Anterior cingulate cortex (tissue), 58 donors: ENCODE measurements around the gene XIRP2.

Experiments used
- DNase-seq, 58 donors: peaks; one replicate each; lab custom pipeline; 2025; lab: John Stamatoyannopoulos, UW

Gene XIRP2

DNA sequence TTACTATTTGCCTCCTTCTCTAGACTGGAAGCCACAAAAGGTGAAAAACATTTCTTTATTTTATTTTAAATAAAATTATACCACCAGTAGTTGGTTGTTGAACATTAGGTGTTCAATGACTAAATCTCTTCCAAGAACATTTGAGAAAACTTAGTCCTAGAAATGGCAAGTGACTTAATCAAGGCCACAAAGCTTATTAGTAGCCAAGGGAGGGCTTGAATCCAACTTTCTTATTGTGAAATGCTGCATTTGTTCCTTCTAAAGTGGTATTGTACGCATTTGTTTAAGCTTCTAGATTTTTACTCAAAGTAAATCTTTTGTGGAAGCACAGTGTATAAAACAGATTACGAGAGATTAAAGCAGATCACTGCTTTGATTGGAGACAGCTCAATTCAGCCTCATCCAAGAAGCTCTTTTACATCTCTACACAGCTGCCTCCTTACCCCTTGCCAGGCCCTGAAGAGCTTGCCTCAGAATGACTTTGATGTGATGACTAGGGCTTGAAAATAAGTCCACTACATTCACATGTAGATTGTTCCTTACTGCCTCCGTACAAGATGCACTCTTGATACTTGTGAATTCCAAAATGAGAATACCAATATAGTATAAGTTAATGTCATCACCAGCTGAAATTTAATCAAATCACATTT, 244.8 kb downstream of the XIRP2 start:
- DNase-seq = no peak

DNA sequence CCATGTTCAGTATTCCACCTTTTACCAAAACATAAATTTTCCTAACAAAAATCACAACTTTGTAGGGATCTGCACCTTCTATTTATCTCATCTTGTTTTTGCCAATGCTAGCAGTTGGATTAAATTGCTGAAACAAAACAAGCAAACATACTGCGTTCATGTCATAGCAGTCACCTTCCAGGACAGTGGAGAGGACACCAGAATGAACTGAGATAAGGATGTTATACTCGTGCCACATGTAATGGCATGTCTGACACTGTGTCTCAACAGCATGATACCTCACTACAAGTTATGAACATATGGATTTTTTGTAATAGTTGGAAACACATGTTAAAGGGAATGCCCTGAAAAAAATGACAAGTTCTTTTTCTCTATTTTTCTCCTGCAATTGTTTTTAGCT, 245.3 kb downstream of the XIRP2 start:
- DNase-seq = no peak

DNA sequence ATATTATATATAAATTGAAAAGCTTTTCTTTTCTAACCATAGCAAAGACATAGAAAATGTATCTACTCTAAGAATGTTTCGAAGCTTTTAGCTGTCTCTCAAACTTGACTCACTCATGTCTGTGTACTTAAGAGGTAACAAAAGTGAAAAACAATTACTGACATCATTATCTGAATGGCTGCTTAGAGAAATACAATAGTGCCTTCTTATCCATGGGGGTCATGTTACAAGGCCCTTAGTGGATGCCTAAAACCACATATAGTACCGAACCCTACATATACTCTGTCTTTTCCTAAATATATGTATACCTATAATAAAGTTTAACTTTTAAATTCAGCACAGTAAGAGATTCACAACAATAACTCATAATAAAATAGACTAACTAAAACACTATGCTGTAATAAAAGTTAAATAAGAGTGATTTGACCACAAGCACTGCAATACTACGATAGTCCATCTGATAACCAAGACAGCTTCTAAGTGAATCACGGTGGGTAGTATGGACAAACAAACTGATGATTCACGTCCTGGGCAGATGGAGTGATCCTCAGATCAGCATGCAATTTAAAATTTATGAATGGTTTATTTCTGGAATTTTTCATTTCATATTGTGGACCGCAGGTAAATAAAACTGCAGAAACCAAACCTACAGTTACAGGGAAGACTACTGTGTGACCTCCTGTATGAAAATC, 246.2 kb downstream of the XIRP2 start:
- DNase-seq = no peak

DNA sequence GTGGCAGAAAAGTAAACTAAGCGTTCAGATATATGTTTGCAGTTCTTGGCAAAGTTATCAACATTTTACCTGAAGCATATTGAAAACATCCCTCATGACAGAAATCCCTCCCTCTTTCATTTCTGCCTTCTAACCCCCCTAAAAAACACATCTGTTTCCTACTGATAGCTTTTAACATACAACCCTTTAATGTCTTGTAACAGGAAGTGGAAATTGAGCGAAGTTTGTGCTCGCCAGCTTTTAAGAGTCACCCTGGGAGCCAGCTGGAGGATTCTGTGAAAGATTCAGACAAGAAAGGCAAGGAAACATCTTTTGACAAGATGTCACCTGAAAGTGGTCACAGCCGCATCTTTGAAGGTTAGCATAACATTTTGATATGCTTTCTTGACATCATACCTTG, 247.4 kb downstream of the XIRP2 start:
- DNase-seq = no peak

DNA sequence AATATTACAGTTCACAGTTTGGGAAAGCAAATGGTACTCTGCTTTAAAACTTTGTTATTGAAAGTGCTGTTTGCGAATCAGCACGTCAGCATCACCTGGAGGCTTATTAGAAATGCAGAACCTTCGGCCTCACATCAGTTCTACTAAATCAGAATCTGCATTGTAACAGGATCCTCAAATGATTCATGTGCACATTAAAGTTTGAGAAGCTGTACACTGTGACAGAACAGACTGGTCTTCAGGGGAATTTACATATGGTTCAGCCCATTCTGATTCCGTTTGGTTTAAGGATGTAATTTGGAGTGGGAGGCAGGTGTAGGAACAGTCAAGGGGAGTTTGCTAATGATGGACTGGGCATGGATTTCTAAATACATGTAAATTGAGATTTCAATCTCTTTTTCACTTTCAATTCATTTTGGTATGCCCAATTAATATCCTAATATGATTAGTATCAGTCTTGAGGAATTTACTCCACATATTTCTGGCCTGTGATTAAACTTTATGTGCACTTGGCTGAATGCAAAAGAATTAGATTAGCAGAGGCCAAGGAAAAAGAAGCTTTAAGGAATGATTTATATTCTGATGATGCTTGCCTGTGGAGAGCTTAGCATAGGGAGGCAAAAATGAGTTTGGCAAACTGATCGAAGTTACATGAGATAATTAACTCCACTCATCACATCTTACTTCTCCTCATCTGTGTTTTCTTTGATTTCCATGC, 248.8 kb downstream of the XIRP2 start:
- no peak for DNase-seq

DNA sequence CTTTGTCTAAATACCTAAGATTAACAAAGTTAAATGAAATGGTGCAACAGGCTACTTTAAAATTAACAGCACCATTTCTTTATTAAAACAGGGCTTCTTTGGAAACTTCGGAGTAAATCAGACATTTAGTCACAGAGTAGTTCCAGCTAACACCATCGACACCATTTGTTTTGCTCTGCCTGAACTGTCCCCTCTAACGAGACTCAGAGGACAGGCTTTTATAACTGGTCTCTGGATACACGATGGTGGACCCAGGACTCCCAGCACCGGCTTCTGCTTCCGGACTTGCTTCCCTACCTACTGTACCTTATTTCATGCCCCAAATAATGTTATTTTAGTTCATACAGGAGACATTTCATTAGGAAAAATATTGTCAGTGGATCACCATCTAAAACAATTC, 252.1 kb downstream of the XIRP2 start:
- no peak for DNase-seq

DNA sequence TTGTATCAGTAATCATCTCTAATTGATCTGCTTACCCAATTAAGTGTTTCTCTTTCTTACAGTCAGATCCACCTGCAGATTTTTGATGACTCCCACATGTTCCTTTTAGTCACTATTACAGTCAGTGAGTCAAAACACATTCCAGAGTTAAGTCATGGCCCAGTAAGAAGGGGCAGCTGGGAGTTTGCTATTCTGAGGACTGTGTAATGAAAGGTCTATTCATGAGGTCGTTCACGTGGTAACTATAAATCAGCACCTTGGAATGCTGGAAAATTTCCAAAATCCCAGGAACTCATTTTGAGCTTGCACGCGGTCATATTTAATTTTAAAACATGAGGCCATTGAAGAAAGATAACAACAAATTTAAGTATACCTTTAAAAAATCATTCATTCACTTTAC, 252.5 kb downstream of the XIRP2 start:
- no peak for DNase-seq

DNA sequence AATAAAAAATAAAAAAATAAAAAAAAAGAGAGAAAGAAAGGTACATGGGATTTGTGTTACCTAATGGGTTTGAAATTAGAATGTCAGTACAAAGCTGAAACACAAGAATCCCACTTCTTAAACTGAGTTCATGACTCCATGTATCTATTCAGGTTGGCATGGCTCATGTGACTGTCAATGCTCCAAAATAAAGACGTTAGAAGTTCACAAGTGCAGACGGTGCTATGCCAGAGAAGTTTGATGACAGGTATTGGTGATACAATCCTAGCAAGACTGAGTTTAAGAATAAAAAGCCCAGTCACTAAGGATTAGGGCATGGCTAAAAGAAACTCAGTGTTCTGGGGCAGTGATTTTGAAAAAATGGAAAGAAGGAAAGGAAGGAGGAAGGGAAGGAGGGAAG, 254.3 kb downstream of the XIRP2 start:
- DNase-seq = no peak

DNA sequence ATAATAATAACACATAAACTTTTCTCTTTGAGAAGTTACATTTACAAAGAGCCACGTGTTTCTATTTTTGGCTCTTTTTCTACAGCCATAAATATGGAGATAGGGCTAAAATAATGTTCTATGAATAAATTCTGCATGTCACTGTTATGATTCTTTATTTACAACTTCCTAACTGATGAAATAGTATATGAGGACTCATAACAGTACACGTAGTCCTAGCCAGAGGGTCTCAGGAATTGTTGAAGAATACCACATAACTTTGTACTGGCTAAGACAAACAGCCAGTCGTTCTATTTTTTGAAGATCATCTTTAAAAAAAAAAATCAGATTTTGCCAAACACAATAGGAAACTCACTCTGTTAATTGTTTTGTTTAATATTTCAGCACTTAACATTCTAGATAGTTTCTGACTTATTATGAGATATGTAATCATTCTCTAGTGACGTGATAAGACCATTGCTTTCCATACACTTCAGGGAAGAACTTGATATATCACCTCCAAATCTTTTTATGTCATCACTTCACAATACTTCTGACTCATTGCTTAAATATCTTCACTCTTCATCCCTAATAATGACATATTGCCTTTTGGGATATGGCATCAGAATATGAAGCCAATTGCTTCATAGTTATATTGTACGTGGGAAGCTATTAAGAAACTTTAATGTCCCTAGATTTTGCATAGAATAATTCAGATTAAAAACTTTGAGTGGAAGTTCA, 256.1 kb downstream of the XIRP2 start:
- no peak for DNase-seq

DNA sequence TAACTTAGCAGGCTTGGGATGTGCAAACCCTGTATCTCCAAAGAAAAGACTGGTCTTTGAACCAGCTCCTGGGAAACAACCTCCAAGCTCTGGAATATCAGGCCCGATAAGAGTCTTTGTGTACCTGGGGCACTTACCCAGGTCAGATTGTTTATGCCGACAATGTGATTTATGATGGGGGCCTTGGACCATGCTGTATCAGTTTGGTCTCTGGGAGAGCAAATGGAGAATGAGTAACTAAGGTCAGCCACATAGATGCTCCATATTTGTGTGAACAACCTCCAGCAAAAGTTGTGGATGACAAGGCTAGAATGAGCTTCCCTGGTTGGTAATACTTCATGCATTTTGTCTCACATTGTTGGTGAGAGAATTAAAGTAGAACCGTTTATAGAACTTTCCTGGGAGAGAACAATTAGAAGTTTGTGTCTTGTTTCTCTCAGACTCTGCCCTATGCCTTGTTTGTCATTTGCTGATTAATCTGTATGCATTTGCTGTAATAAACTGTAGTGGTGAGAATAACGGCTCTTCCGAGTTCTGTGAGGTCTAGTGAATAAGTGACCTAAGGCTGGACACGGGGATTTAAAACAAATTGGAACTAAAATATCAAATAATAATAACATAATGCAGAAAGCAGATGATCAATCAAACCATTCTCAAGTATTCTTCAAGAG, 259.1 kb downstream of the XIRP2 start:
- DNase-seq = no peak

DNA sequence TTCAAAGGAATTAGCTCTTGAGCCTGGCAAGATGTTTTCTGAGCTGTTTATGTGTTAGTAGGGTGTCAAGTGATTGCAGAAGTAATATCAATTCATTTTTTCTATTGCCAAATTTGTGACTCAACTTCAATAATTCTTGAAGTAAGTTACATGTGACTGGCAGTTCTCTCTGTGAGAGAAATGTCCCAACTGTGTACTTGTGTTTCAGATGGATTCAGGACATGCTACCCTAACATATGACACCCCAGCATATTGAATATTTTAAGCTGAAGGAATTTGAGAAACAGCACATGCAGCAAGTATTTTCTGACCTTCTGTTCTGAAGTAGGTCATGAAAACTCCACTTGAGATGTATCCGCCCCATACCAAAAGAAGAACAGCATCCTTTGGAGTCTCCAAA, 263.6 kb downstream of the XIRP2 start:
- DNase-seq = no peak

DNA sequence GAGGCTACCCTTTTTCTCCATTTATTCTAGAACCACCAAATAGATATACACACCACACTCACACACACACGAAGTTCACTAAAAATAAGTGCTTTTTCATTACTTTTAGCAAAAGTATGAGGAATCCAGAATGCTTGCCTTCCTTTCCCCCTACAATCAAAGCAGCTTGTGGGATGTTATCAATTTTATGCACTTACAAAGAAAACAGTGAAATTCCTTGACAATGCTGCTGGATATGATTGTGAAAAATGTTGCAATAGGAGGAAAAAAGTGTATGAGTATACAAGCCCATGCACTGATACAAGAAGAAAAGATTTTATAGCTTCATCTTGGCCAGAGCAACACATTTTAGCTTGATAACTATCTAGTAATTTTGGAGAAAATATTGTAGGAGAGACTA, 269.2 kb downstream of the XIRP2 start:
- no peak for DNase-seq

DNA sequence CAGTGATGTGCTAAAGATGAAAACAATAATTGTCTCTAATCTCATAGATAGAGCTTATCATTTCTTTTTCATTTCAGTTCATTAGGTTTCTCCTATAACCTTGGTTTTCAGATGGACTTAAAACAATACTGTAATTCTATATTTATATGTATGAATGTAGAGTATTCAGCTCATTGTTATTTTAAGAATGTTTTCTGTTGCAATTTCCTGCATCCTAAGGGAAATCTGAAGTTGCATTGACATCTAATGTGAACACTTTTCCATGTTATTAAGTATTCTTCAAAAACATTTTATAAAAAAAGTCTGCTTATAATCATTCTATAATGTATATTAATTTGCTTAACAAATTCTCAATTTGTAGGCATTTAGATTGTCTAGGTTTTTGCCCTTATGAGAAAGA, 288.9 kb downstream of the XIRP2 start:
- no peak for DNase-seq

DNA sequence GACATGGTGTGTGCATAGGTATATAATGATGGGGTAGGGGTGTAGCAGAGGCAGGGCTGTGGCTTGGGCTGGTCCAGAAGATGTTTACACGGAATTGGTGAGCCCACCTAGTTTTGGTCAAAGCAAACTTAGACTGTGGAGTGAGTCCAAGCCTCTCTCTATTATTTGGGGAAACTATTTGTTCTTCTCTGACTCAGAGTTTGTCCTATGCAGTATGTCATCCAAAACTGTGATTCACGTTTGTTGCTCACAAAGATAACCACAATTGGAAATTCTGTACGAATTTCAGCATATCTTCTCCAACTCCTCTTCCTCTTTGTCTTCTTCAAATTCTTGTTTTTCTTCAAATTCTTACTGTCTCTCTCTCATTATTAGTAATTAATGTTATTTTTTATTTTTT, 292.9 kb downstream of the XIRP2 start:
- no peak for DNase-seq

DNA sequence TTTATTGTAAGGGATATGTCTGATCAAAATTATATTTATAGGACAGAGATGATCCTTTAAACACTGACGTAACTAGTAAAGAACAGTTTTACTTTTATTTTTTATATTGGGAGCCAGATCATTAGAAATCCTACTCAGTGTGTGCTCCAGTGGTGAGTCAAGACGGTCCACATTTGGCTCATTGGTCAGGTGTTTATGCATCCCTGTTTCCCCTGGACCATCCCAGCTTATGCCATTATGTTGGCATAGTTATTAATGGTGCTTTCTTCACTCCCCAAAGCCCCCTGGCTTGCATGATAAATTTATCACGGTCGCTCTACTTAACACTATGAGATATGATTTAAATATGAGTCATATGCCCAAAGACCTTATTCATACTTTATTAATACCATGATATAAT, 293.4 kb downstream of the XIRP2 start:
- no peak for DNase-seq

DNA sequence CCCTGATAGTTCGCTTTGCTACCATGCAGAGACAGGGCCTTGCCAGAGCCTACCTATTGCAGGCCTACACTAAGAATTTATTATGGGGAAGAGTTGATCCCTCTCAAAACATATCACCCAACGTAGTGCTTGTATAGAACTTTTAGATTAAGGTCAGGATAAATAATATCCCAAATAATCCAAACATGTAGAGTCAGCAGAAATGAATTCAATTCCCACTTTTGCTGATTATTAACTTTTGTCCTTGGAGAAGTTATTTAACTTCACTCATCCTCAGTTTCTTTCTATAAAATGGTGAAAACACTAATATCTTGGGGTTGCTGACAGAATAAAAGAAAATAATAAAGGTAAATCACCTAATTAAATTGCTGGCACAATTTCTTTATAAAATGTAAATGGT, 294.1 kb downstream of the XIRP2 start:
- no peak for DNase-seq

DNA sequence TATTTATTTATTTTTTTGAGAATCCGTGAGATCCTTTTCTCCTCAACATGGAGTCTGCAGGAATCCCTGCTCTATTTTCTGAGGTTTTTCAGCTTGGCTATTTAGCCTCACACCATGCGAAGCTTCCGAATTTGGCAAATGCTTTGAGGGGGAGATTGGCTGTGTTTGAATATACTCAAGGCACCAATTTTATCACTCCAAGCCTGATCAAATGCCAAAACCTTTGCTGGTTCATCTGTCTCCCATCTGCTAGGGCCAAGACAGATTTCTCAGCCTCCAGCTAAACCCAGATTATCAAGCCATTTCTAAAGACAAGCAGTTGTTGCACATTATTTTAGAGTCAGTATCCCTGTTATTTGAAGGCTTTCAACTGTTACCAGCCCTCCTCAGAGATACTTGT, 295.7 kb downstream of the XIRP2 start:
- DNase-seq = peak in 6 of 58 donors; percentile 1 to 34 (median 4)

DNA sequence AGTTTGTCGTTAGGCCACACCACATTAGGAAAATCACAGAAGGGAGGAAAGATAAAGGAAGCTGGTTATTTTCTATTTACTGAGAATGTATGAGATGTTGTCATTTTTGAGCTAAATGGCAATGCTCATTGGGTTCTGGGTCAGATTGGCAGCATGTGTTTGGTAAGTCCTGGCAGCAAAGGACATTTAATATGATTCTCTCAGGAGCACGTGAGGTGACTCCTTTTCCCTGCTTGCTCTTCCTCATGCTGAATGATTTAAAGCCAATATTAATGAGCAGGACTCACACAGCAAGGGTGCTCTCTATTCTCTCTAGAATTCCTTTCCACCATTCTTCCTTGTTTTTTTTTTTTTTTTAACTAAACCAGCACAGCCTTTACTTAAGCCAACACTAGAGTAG, 298.2 kb downstream of the XIRP2 start:
- no peak for DNase-seq

DNA sequence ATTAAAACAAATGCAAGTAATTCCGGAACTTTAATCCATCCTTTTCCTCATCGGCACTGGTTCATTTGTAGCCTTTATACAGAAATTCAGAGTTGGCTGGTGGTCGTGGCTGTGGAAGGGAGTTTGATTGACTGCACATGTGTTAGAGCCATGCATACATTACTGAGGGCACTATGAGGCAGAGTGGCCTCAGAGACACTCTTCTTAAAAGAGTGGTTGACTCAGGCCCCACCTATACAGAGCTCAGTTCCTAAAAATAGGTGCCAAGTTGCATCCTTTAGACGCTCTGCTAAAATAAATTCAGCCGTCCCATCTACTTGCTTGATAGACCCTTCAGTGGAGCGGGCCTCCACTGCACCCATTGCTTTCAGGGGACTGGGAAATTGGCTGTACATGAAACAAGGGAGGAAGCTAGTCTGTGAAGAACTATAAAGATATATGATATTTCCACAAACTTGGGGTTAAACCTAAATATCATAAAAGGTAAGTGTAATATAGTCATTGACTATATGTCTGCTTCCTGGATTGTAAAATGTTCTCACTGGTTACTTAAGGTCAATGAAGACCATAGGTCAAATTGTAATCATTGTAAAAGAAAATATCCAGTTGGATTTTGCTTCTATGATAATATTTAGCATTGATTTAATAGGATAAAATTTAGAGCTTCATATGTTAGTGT, 298.9 kb downstream of the XIRP2 start:
- DNase-seq = no peak
